ENCODE results near the gene BAHCC1.
"Not testable (repeated sequence)": the region's sequence is repeated elsewhere in the genome, so short reads cannot be mapped to it uniquely, and the experiment has no call there.

The BAHCC1 gene

DNA sequence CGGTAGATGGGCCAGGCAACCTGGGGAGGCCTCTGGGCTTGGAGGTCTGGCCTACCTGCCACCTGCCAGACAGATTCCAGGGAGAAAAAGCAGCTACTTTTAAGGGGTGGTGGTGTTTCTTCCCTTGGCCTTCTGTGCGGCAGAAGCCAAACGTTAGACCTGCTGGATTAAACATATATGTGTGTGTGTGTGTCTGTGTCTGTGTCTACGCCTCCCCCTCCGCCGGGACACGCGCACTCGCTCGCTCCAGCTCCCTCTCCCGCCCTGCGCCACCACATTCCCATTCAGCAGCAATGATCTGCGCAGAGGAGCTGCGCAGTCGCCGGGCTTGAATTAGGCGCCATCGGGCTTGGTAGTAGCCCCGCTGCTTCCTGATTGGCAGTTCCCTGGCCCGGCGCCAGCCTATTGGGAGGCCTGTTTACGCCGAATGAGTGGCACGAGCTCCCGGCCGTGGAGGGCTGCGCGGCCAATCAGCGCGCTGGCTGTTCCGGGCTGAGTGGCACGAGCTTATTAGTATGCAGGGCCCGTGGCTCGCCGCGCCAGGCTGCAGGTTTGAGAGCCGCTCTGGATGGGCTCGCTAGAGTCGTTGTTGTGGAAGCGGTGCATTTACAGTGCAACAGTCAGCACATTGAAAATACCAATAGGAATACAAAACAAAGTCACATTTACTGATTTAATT is at the start of gene BAHCC1:
Gene BAHCC1 (plus strand): TSS at position 537 of the 679 bp plus-strand sequence. CDS start 4,283 bp downstream, outside the sequence.
- DNase-seq, result peak; percentile 70 to 74

DNA sequence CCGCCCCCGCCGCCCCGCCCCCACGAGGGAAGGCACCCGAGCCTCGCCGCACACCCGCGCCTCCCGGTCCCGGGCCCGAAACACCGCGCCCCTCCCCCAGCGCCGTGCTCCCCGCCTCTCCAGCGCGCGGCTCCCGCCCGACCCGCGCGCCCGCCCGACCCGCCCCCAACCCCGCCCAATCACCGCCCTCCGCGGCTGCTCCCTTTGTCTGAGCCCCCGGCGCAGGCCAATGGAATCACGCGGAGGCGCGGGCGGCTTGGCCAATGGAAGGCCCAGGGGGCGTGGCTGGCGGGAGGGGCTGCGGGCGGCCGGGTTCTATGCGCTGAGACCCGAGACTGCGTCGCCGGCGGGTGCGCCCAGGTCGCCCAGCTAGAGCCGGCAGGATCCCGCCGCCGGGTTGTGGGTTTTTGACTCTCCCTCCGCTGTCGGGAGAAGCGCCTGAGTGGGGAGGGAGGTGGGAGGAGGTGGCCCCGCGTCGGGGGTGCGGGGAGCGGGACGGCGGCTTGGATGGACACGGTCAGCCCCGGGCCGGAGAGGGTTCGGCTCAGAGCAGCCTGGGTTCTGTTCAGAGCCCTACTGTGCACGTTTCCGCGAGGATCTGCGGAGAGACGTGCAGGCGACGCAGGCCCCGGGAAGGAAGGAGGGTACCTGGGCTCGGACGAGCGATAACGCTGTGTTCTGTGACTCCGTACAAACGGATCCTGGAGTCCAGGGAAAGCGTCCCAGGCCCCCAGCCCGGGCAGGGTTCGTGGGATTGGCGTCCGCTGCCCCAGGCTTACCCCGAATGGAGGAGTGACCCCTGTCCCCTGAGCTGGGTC is 49.0 kb upstream of the BAHCC1 start:
- peak; percentile 94 to 96 for DNase-seq

DNA sequence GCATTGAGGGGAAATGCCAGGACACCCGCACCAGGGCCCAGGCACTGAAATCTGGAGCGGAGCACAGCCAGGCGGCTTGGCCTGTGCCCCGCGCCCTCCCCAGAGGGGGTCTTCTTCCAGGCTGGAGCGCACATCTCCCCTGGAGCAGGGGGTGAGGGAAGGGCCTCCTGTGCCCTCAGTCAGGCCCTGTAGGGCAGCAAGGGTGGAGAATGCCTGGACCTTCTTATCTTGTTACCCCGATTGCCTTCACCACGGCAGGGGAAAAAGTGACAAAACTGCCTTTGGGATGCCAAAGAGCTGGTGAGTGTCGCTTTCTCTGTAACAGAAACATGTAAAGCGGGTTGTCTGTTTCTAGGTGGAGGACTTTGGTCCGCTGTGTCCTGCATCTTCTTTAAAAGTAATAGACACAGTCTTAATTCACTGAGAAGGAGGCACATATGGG is 48.3 kb upstream of the BAHCC1 start:
- no peak for DNase-seq

DNA sequence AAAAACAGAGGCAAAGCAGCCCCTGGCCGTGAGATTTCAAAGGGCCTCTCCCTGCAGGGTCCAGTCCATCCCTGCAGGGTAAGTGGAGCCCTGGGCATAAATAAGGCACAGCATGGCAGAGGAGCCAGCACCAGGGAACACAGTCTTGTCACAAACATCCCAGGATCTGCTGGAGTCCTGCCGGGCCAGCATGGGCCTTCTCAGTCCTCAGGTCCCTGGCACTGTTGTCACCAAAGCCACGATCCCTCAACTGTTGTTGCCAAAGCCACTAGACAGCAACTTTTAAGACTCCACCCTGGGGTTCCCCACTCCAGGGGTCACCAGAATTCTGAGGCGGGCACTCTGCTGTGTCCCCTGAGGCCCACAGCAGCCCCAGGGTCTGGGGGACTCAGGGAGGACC is 47.8 kb upstream of the BAHCC1 start:
- DNase-seq, result no peak

DNA sequence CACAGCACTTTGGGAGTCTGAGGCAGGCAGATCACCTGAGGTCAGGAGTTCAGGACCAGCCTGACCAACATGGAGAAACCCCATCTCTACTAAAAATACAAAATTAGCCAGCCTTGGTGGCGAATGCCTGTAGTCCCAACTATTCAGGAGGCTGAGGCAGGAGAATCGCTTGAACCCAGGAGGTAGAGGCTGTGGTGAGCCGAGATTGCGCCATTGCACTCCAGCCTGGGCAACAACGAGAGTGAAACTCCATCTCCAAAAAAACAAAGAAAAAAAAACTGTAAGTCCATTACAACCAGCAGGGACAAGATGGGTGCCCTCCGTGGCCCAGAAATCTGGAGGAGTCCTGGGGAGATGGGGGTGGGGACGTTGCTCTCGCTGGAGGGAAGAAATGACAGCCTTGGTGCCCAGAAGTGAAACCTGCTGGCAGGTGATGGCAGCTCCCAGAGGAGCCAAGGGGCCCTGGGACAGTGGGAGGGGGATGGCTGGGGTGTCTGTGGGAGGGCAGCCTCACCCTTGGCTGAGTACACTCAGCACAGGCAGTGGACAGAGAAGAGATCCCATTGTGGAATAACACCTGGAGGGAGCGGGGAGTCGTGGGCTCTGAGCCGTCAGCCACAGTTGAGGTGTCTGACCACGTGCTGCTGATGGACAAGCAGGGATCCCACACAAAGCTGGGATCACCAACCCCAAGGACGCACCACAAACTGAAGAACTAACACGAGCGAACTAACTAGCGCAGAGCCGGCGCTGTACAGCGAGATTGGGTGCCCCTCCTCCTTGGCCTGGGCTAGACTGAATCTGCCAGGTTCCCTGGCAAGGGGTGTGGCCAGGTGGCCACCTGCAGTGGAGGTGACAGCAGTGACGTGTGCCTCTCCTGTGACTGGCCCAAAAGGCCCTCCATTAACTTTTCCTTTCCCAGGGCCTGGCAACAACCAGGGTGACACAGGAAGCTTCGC is 46.9 kb upstream of the BAHCC1 start:
- DNase-seq, result no peak

DNA sequence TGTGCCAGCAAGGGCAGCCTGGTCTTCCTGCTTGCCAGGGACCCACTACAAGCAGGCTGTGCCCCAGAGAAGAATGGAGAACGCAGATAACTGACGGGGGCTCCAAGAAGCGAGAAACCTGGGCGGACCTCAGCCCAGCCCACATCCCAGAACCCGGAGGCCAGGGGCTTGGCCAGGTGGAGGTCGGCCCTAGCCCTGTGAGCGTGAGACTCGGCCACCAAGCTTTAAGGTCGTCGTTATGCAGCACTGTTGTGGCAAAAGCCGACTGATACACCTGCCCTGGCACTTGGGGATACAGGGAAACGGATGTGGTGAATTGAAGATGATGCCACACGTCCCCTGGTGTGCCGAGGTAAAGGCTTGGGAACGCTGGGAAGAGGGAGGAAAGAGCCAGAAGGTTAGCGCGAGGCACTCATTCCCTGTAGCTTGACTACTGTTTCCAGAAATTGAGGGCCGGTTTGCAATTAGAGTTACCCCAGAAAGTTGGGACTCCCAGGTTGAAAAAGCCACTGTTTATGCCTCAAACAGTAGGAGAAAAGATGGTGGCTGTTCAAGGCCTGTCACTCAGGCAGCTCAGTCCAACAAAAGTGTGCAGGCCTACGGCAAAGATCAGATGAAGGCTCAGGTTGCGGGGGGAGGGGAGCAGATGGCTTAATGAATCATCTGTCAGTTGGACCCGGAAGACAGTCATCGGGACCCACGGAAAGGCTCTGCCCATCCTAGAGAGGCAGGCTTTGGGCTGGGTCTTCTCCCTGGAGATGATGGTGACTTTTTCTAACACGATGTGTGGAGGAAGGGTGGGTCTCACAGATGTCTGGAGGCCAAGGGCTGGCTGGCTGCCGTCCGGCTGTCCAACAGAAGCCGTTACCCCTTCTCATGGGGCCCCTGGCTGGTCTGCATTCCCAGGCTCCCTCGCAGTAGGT is 45.6 kb upstream of the BAHCC1 start:
- DNase-seq, result no peak

DNA sequence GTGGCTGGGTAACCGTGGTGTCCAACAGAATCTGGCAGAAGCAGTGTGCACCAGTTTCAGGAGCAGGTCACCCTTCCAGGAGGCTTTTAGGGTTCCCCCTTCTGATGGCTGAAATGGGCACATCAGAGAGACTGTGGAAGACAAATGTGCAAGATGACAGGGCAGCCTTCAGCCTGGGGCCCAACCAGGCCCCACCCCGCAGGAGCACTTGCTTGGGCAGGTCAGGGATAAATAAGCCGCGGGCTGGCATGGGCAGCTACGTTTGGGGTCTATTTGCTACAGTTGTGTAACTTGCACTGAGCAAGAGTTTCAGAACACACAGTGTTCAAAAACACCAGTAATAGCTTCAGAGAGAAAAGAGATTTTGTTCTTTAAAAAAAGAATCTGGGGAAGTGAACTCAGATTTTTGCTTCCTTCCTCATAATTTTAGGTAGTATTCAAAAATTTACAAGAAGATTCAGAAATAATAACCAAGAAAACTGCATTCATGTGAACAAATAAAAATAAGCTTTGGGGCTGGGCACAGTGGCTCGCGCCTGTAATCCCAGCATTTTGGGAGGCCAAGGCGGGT is 44.9 kb upstream of the BAHCC1 start:
- no peak for DNase-seq

DNA sequence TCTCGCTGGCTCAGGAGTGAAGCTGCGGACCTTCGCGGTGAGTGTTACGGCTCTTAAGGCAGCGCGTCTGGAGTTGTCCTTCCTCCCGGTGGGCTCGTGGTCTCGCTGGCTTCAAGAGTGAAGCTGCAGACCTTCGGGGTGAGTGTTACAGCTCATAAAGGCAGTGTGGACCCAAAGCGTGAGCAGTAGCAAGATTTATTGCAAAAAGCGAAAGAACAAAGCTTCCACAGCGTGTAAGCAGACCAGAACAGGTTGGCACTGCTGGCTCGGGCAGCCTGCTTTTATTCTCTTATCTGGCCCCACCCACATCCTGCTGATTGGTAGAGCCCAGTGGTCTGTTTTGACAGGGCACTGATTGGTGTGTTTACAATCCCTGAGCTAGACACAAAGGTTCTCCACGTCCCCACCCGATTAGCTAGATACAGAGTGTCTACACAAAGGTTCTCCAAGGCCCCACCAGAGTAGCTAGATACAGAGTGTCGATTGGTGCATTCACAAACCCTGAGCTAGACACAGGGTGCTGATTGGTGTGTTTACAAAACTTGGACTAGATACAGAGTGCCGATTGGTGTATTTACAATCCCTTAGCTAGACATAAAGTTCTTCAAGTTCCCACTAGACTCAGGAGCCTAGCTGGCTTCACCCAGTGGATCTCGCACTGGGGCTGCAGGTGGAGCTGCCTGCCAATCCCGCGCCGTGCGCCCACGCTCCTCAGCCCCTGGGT is 43.8 kb upstream of the BAHCC1 start:
- DNase-seq, result not testable (repeated sequence)

DNA sequence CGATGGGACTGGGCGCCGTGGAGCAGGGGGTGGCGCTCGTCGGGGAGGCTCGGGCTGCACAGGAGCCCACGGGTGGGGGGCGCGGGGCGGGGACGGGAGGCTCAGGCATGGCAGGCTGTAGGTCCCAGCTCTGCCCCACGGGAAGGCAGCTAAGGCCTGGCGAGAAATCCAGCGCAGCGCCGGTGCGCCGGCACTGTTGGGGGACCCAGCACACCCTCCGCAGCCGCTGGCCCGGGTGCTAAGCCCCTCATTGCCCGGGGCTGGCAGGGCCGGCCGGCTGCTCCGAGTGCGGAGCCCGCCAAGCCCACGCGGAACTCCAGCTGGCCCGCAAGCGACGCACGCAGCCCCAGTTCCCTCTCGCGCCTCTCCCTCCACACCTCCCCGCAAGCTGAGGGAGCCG is 43.2 kb upstream of the BAHCC1 start:
- not testable (repeated sequence) for DNase-seq

DNA sequence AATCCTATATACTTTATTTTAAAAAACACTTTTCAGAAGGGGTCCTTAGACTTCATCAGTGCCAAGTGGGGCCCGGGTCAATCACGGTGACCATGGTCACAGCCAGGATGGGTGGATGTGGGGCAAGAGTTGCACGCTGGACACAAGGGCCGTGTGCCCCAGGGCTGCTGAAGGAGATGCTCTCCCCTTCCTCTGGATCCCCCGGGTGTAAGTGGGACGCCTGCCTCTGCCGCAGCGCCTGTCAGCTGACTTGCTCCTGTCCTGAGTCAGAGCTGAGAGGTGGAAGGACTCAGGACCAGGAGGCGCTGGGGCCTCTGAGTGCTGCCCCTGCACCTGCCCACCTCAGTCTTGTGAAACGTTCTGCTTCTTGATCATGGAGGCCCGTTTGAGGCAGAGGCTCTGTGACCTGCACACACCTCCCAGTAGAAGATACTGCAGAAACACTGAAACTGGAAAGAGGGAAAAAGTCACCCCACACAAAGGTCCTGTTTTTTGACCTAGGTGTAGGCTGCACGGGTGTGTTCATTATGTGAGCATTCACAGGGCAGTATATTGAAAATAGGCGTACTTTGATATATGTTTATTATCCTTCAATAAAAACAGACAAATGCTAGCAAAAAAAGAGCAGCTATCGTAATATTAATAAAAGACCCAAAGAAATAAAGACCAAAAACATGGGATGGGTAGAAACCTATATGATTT is 40.9 kb upstream of the BAHCC1 start:
- no peak for DNase-seq

DNA sequence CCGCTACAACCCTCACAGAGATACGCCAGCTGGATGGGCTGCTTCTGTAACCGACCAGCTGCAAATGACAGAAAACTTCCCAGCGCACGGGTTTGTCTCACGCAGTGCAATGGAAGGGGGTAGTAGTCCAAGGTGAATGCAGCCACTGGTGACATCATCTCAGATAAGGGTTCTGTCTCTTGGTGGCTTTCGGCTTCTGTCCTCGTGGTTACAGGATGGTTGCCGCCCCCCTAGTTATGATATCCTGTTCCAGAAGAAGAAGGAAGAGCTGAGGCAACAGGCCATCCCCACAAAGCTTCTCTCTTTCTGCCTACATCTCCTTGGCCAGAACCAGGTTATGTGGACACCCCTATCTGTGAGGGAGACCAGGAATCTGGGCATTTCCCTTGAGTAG is 40.3 kb upstream of the BAHCC1 start:
- DNase-seq, result no peak

DNA sequence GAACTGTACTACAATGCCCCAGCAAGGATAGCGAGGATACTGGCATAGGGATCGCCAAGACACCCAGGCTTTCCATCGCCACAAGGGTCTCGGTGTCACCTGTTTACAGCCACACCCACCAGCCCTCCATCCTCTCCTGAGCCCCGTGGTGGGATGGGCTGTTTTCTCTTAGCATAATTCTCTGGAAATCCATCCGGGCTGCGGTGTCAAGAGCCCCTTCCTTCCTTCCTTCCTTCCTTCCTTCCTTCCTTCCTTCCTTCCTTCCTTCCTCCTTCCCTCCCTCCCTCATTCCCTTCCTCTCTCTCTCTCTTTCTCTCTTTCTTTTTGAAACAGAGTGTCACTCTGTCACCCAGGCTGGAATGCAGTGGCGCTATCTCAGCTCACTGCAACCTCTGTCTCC is 36.0 kb upstream of the BAHCC1 start:
- DNase-seq, result no peak

DNA sequence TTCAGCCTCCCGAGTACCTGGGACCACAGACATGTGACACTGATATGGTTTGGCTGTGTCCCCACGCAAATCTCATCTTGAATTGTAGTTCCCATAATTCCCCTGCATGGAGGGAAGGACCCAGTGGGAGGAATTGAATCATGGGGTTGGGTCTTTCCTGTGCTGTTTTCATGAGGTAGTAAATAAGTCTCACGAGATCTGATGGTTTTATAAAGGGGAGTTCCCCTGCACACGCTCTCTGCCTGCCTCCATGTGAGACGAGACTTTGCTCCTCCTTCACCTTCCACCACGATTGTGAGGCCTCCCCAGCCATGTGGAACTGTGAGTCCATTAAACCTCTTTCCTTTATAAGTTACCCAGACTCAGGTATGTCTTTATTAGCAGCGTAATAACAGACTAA is 33.3 kb upstream of the BAHCC1 start:
- DNase-seq, result not testable (repeated sequence)

DNA sequence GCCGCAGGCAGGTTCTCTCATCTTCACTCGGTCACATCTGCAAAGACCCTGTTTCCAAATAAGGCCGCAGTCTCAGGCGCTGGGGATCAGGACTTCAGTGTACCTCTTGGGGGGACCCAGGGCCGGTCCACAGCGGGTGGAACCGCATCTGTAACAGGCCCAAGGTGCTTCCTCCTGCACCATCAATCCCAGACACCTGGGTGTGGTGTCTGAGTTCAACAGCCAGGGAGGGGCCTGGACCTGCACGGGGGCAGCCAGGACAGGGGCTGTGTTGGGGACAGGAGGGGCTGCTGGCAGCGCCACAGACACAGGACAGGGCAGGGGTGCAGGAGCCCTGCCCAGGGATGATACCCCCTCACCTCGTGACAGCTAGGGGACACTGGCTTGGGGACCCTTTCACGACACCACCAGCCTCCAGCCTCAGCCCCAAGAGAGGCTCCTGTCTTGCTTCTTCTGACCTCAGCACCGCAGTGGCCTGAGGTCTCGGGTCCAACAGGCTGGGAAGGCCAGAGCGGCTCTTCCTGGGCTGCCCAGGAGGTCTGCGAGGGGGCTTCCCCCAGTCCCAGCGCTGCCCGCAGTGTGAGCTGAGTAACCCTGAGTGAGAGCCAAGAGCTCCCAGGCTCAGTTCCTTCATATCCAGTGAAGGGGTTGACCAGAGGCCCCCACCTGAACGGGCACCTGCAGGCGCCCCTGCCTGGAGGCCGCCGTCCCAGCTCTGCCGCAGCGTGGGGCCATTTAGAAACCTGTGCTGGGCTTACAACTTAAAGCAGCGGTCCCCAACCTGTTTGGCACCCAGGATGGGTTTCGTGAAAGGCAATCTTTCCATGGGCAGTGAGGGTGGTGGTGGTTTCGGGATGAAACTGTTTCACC is 30.7 kb upstream of the BAHCC1 start:
- no peak for DNase-seq

DNA sequence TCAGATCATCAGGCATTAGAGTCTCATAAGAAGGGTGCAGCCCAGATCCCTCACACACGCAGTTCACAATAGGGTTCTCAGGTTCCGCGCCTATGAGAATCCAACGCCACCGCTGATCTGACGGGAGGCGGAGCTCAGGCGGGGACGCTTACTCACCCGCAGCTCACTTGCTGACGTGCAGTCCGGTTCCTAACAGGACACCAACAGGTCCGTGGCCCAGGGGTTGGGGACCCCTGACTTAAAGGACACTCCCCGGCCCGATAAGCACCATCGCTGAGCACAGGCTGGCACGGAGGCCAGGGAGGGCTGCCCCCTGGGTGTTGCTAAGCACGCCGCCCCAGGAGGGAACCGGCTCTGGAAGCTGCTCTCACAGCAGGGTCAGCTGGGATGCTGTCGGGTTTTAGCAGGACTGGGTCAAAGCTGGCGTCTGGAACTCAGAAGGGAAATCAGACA is 30.1 kb upstream of the BAHCC1 start:
- no peak for DNase-seq

DNA sequence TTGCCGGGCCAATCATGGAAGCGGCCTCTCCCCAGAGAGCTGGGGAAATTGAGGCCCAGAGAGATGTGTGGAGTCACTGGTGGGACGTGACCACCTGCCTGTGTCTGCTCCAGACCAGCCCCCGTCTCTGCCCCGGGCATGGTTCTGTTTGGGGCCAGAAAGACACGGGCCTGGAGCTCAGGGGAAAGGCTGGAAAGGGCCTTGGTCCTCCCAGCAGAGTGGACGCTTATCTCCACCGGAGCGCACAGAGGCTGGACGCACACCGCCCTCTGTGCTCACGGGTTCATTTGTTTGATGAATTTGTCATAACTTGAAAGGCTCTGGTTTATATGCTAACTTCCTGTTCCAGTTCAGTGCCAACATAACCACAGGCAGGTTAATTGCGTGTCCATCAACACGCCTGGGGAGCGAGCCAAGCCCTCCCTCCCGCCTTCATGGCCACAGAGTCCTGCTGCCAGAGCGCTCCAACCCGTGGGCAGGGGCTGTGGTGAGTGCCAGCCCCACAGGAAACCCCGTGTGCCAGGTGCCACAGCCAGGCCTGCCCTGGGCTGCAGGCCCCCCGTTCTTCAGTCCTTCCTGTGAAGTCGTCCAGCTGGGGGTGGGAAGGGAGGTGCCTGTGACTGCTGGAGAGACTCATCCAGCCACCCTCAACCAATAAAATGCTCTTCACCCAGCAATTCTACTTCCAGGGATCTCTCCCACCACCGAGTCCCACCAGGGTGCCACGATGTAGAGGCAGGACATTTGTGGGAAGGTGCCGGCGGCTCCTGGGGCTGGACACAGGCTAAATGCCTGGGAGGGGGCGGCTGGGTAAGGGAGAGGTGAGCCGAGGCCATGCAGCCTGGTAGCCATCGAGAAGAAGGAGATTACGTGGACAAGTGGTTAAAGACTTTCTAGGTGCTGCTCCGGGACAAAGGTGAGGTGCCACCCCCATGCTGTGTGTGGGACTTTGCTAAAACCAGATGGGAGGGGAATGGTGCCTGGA is 29.4 kb upstream of the BAHCC1 start:
- DNase-seq, result no peak

DNA sequence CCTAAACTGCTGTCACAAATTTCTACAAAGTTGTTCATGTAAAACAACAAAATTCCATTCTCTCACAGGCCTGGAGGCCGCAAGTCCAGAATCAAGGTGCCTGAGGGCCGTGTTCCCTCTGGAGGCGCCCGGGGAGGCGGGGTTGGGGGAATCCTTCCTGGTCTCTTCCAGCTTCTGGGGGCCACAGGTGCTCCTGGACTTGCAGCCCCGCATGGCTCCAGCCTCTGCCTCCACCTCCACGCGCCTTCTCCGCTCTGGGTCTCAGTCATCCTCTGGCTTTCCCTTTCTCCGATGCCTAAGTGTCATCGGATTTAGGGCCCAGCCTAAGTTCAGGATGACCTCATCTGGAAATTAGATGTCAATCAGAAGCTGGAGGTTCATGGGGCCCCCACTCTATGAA is 28.6 kb upstream of the BAHCC1 start:
- no peak for DNase-seq

DNA sequence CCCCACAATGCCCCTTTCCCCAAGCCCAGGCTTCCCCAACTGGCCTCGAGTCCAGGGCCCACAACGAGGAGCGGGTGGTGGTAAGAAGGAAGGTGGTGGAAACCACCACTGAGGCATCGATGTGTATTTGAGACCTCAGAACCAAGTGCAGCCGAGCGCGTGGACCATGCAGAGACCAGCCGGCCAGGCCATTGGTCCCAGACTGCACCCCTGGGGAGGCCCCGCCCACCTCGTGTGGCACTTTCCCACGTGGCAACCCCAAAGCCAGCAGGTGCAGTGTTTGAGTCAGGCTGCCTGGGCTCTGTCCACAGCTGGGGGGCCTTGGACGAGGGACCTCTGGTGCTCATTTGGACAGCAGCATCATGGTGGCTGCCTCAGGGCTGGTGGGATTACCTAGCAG is 28.1 kb upstream of the BAHCC1 start:
- DNase-seq, result no peak
